SK-N-SH (cell line): ENCODE data around the gene HINT3. TPM values are rescaled to one million over a fixed set of nuclear protein-coding genes. Genes with fewer than 3 reads are reported as not detected.

Experiments
- CTCF ChIA-PET: fragments of 300-600, 350-600 bp; formaldehyde crosslinking; extraction: SDS; loops from one replicate; lab custom pipeline; 2021; lab: Yijun Ruan, JAX
- POLR2A ChIA-PET: fragments of 350-600 bp; sonication (Branson Sonifier 250); formaldehyde crosslinking; extraction: SDS; loops from one replicate; lab custom pipeline; 2020; ENCODE audit warnings: antibody characterized with exemption, inconsistent platforms; lab: Yijun Ruan, JAX
- DNase-seq: peaks from one replicate; pipeline ENCODE4 v3.0.0; 2012
- H2AFZ ChIP-seq: fragments of 200-600 bp; sonication (generic); 2 replicates; pipeline ENCODE4 v1.8.1; 2016; ENCODE audit warnings: antibody characterized with exemption, mild to moderate bottlenecking, low read depth
- H3F3A ChIP-seq: fragments of 200-600 bp; sonication (generic); replicated peaks from 2 replicates; pipeline ENCODE3; 2016; ENCODE audit warnings: antibody characterized with exemption, mild to moderate bottlenecking; ENCODE audit not compliant: insufficient read depth
- H3K27ac ChIP-seq, 2 experiments: fragments of 200-500 bp in 1 of 2; fragments of 200-600 bp in 1 of 2; sonication (Bioruptor generic) in 1 of 2; sonication (generic), shearing (Covaris generic) in 1 of 2; 2 replicates each; pipeline versions ENCODE4 v1.5.1 to v1.6.1; 2014 to 2016; ENCODE audit warnings: low read depth in 2 of 2, inconsistent platforms in 1 of 2, low read length in 1 of 2, mild to moderate bottlenecking in 1 of 2, mixed read lengths in 1 of 2
- H3K27me3 ChIP-seq: fragments of 200-600 bp; sonication (generic), shearing (Covaris generic); 2 replicates; pipeline ENCODE4 v1.6.1; 2016; ENCODE audit warnings: mixed run types; ENCODE audit not compliant: insufficient read depth
- H3K36me3 ChIP-seq, 2 experiments: fragments of 200-500 bp in 1 of 2; fragments of 200-600 bp in 1 of 2; sonication (Bioruptor generic) in 1 of 2; sonication (generic) in 1 of 2; replicated peaks in 1 of 2; 2 replicates each; pipeline versions ENCODE3 to v1.5.1; 2014 to 2016; ENCODE audit warnings: low read length in 1 of 2, mild to moderate bottlenecking in 1 of 2; ENCODE audit not compliant: insufficient read depth in 2 of 2, control insufficient read depth in 1 of 2
- H3K4me1 ChIP-seq, 2 experiments: fragments of 200-500 bp in 1 of 2; fragments of 200-600 bp in 1 of 2; sonication (Bioruptor generic) in 1 of 2; sonication (generic), shearing (Covaris generic) in 1 of 2; 2 replicates each; pipeline versions ENCODE4 v1.5.1 to v1.6.1; 2014 to 2016; ENCODE audit warnings: low read depth in 1 of 2, low read length in 1 of 2, mixed run types in 1 of 2; ENCODE audit not compliant: insufficient read depth in 2 of 2, control insufficient read depth in 1 of 2
- H3K4me2 ChIP-seq: fragments of 200-600 bp; sonication (generic), shearing (Covaris generic); 2 replicates; pipeline ENCODE4 v1.6.1; 2017; ENCODE audit warnings: mixed run types
- H3K4me3 ChIP-seq, 2 experiments: fragments of 200-500 bp in 1 of 2; fragments of 200-600 bp in 1 of 2; sonication (Bioruptor generic) in 1 of 2; sonication (generic), shearing (Covaris generic) in 1 of 2; 2 replicates each; pipeline versions ENCODE4 v1.5.1 to v1.8.1; 2014 to 2016; ENCODE audit warnings: low read depth in 2 of 2, inconsistent platforms in 1 of 2, low read length in 1 of 2, mild to moderate bottlenecking in 1 of 2, mixed read lengths in 1 of 2, moderate library complexity in 1 of 2
- H3K79me2 ChIP-seq: fragments of 200-600 bp; sonication (generic); 2 replicates; pipeline ENCODE4 v1.8.1; 2017; ENCODE audit warnings: mild to moderate bottlenecking; ENCODE audit not compliant: insufficient read depth
- H3K9ac ChIP-seq: fragments of 200-600 bp; sonication (generic); 2 replicates; pipeline ENCODE4 v1.6.1; 2017; ENCODE audit warnings: mixed run types
- H3K9me2 ChIP-seq: fragments of 200-600 bp; sonication (generic); 2 replicates; pipeline ENCODE4 v1.6.1; 2017; ENCODE audit warnings: mixed run types
- H3K9me3 ChIP-seq: fragments of 200-600 bp; sonication (generic); 2 replicates; pipeline ENCODE4 v1.6.1; 2017; ENCODE audit warnings: mixed run types, mild to moderate bottlenecking, moderate library complexity
- H4K20me1 ChIP-seq: fragments of 200-600 bp; sonication (generic); 2 replicates; pipeline ENCODE4 v1.6.1; 2017; ENCODE audit warnings: mild to moderate bottlenecking, mixed run types; ENCODE audit not compliant: insufficient read depth
- CTCF ChIP-seq: fragments of 200-600 bp; sonication (generic); IDR thresholded peaks from 2 replicates; pipeline ENCODE4 v1.6.1; 2017; ENCODE audit warnings: antibody characterized with exemption, mild to moderate bottlenecking, moderate library complexity
- EP300 ChIP-seq, 2 experiments: IDR thresholded peaks; 2 replicates each; pipeline versions ENCODE4 v1.4.0 to v1.6.1; 2012; ENCODE audit warnings: borderline replicate concordance in 1 of 2, low read depth in 1 of 2, low read length in 1 of 2
- EZH2phosphoT487 ChIP-seq: fragments of 200-600 bp; sonication (generic); IDR thresholded peaks from 2 replicates; pipeline ENCODE4 v1.6.1; 2017; ENCODE audit warnings: low read depth, mixed run types, mild to moderate bottlenecking, antibody characterized with exemption, moderate library complexity, borderline replicate concordance
- FOSL2 ChIP-seq: IDR thresholded peaks from 2 replicates; pipeline ENCODE4 v1.4.0; 2012; ENCODE audit warnings: low read depth, mild to moderate bottlenecking, moderate library complexity, borderline replicate concordance
- FOXJ3 ChIP-seq: sonication (generic); formaldehyde crosslinking; IDR thresholded peaks from 2 replicates; pipeline ENCODE4 v1.5.1; 2020; ENCODE audit warnings: mild to moderate bottlenecking, missing genetic modification reagents
- FOXM1 ChIP-seq: IDR thresholded peaks from 2 replicates; pipeline ENCODE4 v1.4.0; 2012; ENCODE audit warnings: low read depth, mild to moderate bottlenecking
- GABPA ChIP-seq: IDR thresholded peaks from 2 replicates; pipeline ENCODE4 v1.4.0; 2012; ENCODE audit warnings: low read depth, mild to moderate bottlenecking
- GATA2 ChIP-seq: sonication (generic); formaldehyde crosslinking; IDR thresholded peaks from 2 replicates; pipeline ENCODE4 v1.5.0; 2020; ENCODE audit warnings: mild to moderate bottlenecking, missing genetic modification reagents
- JUND ChIP-seq: IDR thresholded peaks from 2 replicates; pipeline ENCODE4 v1.4.0; 2012
- MAX ChIP-seq: IDR thresholded peaks from 2 replicates; pipeline ENCODE4 v1.4.0; 2012; ENCODE audit warnings: low read depth
- MEF2A ChIP-seq: IDR thresholded peaks from 2 replicates; pipeline ENCODE4 v1.4.0; 2012; ENCODE audit warnings: low read depth, borderline replicate concordance
- NRF1 ChIP-seq: IDR thresholded peaks from 2 replicates; pipeline ENCODE4 v1.6.1; 2012; ENCODE audit warnings: low read depth, mild to moderate bottlenecking, low read length
- PBX3 ChIP-seq: IDR thresholded peaks from 2 replicates; pipeline ENCODE4; 2012
- RCOR1 ChIP-seq: fragments of 150-350 bp; IDR thresholded peaks from 2 replicates; pipeline ENCODE4 v1.6.1; 2017; ENCODE audit warnings: antibody characterized with exemption, low read length
- RFX5 ChIP-seq: IDR thresholded peaks from 2 replicates; pipeline ENCODE4 v1.6.1; 2012; ENCODE audit warnings: mild to moderate bottlenecking, improper control_type of control experiment, low read length
- RXRA ChIP-seq: IDR thresholded peaks from 2 replicates; pipeline ENCODE4 v1.4.0; 2012; ENCODE audit warnings: low read depth, mild to moderate bottlenecking, borderline replicate concordance
- SIN3A ChIP-seq: IDR thresholded peaks from 2 replicates; pipeline ENCODE4 v1.6.1; 2012; ENCODE audit warnings: low read depth, mild to moderate bottlenecking, low read length, moderate library complexity, borderline replicate concordance
- SMC3 ChIP-seq: IDR thresholded peaks from 2 replicates; pipeline ENCODE4 v1.6.1; 2012; ENCODE audit warnings: low read depth, low read length, improper control_type of control experiment
- USF1 ChIP-seq: IDR thresholded peaks from 2 replicates; pipeline ENCODE4 v1.4.0; 2012; ENCODE audit warnings: low read depth, borderline replicate concordance
- YY1 ChIP-seq: IDR thresholded peaks from 2 replicates; pipeline ENCODE4 v1.4.0; 2012; ENCODE audit warnings: low read depth, mild to moderate bottlenecking
- ZBTB33 ChIP-seq: IDR thresholded peaks from 2 replicates; pipeline ENCODE4 v1.4.0; 2012; ENCODE audit warnings: low read depth, borderline replicate concordance
- WGBS: methylation state at CpG from one replicate; pipeline ENCODE4 v1.1.6; 2017; ENCODE audit warnings: low lambda C conversion rate; 5-methylcytosine and 5-hydroxymethylcytosine counted together
- polyA plus RNA-seq, 3 experiments: library from polyadenylated mRNA; depleted of rRNA; stranded (reverse); fragments of >200 nt; gene quantifications; 2 replicates each; pipeline ENCODE4 v1.2.3, GENCODE V29; 2012

Gene HINT3
- polyA plus RNA-seq, 1 of the 3 experiments (the other 2 are of a cell fraction) = 1.8 TPM

- DNase-seq = no peak
- H3K36me3 ChIP-seq = no peaks in the 10 kb centered on the region
- ChIA-PET POLR2A (no interaction called here), CTCF (interaction anchor here (1.1 kb wide), 1 partner anchor 15 kb away, joined by 3 read pairs; no protein-coding TSS in a partner anchor)
- H3F3A ChIP-seq = peaks cover under 1% of the 10 kb centered on the region
- no peak overlapping the region for H2AFZ ChIP-seq
- no peaks in the 10 kb centered on the region for H3K9me3 ChIP-seq
- no peaks in the 10 kb centered on the region for H3K27me3 ChIP-seq
- H3K4me3 ChIP-seq = no peak overlapping the region
- no peaks in the 10 kb centered on the region for H3K9me2 ChIP-seq
- H3K79me2 ChIP-seq = peaks cover 33% of the 10 kb centered on the region; the same call in 1 of the 2 replicates
- H3K27ac ChIP-seq = no peak overlapping the region
- H3K4me1 ChIP-seq = peaks cover 3 to 8% of the 10 kb centered on the region in 2 experiments; a peak in 3 of 4 replicates
- WGBS = 87% methylated on average over 3 of the region's 3 CpGs
- H4K20me1 ChIP-seq = no peaks in the 10 kb centered on the region
- no peak for TF ChIP-seq SMC3
- TF ChIP-seq, all 33 proteins: peak for 0
- H3K9ac ChIP-seq = no peak overlapping the region
- no peak overlapping the region for H3K4me2 ChIP-seq
These were observed 33.1 kb downstream of the HINT3 start for GRCh38 chr6:125989631-125990030.

- H3K4me1 ChIP-seq = no peaks in the 10 kb centered on the region; a peak in 2 of 4 replicates
- H3K9me2 ChIP-seq = no peaks in the 10 kb centered on the region
- no peak overlapping the region for H3K4me3 ChIP-seq
- TF ChIP-seq YY1 (no peak), ZBTB33 (no peak), EP300 (IDR thresholded peaks at IDR 0.05; ENCODE audit: borderline replicate concordance in 1 of 2, low read depth in 1 of 2, low read length in 1 of 2) (no peak), SIN3A (no peak), GATA2 (CRISPR knock-in tag) (no peak), RXRA (no peak), EZH2phosphoT487 (no peak), MAX (no peak), FOXJ3 (CRISPR knock-in tag) (no peak), MEF2A (no peak), RFX5 (no peak), JUND (no peak), USF1 (no peak), PBX3 (no peak), FOSL2 (no peak), RCOR1 (no peak), CTCF (no peak), FOXM1 (no peak), GABPA (no peak), NRF1 (no peak)
- WGBS = 97% methylated on average over 1 of the region's 1 CpG
- no peak overlapping the region for H2AFZ ChIP-seq
- H4K20me1 ChIP-seq = no peaks in the 10 kb centered on the region
- no peak overlapping the region for H3K27ac ChIP-seq
- no peaks in the 10 kb centered on the region for H3F3A ChIP-seq
- ChIA-PET POLR2A (no interaction called here), CTCF (interaction anchor here (0.6 to 1.4 kb wide), 3 partner anchors 34 to 232 kb away, joined by 3 to 4 read pairs (median 3); no protein-coding TSS in a partner anchor)
- peaks cover 28% of the 10 kb centered on the region; the same call in 1 of the 2 replicates for H3K79me2 ChIP-seq
- peaks cover 0 to under 1% of the 10 kb centered on the region in 2 experiments for H3K36me3 ChIP-seq
- no peak for DNase-seq
- no peaks in the 10 kb centered on the region for H3K27me3 ChIP-seq
- no peaks in the 10 kb centered on the region for H3K9me3 ChIP-seq
- no peak overlapping the region for H3K9ac ChIP-seq
- H3K4me2 ChIP-seq = no peak overlapping the region
These were observed 35.1 kb downstream of the HINT3 start for GRCh38 chr6:125991653-125992052.
